GM18498 (cell line): ENCODE results near the gene LRSAM1.

Source experiments
- ATAC-seq: cut with Tn5 transposase; IDR thresholded peaks from one replicate; pipeline ENCODE4 v1.9.1; 2021; ENCODE audit warnings: mild to moderate bottlenecking, moderate library complexity; ENCODE audit not compliant: unreplicated experiment

LRSAM1 gene

DNA sequence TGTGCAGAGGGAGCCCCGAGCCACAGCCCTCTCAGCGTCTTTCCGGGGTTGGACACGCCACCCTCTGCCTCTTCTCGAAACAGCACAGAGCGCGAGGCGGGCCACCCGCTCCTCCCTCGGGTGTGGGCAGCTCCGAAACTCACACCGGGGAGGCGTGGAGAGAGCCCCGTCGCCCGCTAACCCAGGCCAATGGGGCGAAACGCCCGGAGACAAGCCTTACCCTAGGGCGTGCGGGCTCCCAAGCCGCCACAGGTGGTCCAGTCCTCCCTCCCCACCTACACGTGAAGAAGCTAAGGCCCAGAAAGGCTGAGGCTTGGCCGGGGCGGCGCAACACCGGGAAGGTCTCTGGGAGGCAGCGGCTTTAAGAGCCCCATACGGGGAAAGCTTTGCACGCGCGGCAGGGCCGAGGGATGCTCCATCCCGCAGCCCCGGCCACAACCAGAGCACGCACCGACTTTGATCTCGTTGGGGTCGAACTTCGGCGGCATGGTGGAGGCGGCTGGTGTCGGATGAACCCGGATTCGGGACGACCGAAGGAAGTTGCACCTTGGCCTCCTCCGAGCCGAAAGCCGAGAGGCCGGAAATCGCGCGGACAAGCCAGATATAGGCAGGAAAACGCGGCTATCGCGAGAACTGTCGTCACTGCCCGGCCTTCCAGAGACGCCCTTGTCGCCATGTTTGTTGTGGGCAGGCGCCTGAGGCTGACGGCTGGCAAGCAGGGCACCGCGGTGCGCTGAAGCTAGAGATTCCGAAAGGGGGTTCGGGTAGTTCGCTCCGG is at the start of gene LRSAM1, which contains the start of gene RPL12:
Gene LRSAM1, plus strand, starts transcription at position 681 of the 778 bp plus-strand sequence. CDS start 3,018 bp downstream, outside the sequence.
Gene RPL12, minus strand, starts transcription at position 577 of the 778 bp plus-strand sequence. Its CDS starts 89 bp downstream, at position 488.
- peak; percentile 66 for ATAC-seq

DNA sequence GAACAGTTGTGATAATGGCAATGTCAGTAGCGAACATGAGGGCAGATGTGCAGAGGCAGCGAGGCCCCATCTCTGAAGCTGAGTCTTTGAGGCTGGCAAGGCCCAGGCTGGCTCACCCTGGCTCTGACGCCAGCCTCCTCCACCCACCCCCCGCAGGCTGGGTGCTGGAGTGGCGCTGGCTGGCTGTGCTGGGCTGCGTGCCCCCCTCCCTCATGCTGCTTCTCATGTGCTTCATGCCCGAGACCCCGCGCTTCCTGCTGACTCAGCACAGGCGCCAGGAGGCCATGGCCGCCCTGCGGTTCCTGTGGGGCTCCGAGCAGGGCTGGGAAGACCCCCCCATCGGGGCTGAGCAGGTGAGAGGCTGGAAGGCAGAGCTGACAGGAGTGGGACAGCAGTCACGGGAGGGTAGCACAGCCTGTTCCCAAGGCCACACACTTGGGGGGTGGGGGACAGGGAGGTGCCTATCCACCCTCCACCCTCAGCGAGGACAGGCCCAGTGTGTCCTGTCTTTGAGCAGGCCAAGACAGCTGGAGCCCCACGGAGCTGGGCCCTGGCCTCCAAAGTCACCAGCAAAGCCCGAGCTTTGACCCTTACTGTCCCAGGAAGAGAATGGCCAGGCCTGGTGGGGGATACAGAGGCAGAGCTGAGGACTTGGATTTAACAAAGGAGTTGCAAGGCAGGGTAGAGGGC is 48.8 kb upstream of the LRSAM1 start:
- ATAC-seq, result no peak

DNA sequence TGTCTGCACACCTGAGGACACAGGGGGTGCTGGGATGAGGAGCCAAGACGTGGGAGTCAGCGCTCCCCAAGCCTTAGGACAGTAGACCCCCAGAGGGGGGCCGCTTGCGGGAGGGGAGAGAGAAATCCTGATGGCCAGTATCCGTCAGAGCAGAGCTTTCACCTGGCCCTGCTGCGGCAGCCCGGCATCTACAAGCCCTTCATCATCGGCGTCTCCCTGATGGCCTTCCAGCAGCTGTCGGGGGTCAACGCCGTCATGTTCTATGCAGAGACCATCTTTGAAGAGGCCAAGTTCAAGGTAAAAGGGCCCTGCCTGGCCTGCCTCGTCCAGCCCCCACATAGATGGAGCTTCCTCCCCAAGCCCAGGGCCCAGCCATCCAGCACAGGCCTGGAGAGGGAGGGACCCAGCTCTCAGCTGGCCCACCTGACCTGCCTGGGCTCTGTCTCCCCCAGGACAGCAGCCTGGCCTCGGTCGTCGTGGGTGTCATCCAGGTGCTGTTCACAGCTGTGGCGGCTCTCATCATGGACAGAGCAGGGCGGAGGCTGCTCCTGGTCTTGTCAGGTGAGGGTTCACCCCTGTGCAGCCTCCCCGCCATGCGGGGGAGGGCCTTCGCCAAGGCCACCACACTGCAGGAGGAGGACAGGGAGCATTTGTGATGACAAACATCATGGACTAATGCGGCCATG is 47.7 kb upstream of the LRSAM1 start:
- ATAC-seq, result no peak

DNA sequence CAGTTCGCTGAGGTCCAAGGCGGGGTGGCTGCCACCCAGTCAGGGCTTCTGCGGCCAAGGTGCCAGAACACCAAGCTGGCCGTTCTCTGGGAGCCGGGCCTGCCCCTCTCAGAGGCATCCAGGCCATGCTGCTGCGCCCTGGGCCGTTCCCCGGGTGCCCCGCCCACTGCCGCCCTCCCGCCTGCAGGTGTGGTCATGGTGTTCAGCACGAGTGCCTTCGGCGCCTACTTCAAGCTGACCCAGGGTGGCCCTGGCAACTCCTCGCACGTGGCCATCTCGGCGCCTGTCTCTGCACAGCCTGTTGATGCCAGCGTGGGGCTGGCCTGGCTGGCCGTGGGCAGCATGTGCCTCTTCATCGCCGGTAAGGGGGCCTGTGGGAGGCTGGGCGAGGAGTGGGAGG is 46.7 kb upstream of the LRSAM1 start:
- no peak for ATAC-seq

DNA sequence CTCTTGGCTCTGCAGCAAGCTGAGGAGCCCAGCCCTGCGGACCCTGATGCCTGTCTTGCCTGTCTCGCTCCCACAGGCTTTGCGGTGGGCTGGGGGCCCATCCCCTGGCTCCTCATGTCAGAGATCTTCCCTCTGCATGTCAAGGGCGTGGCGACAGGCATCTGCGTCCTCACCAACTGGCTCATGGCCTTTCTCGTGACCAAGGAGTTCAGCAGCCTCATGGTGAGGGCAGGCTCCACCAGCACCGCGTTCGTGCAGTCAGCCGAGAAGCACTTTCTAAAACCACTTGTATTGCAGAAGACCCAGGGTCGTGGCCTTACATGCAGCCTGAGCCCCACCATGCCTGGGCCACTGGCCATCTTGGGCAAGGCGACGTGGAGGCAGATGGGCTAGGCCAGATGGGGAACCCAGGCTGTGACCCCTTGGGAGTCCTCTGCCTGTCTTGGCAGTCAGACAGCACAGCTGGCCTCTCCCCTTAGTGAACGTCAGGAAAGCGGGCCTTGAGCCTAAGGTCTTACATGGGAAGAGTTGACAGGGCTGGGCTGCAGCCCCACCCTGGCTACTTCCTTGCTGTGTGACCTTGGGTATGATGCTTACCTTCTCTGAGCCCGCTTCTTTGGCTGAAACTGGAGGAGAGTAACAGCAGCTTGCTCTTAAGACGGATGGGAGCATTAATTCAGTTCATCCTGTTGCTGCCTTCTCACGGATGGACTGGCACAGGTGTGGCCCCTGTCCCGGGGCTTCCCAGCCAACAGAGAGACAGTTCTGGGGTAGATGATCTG is 45.8 kb upstream of the LRSAM1 start:
- ATAC-seq, result no peak

DNA sequence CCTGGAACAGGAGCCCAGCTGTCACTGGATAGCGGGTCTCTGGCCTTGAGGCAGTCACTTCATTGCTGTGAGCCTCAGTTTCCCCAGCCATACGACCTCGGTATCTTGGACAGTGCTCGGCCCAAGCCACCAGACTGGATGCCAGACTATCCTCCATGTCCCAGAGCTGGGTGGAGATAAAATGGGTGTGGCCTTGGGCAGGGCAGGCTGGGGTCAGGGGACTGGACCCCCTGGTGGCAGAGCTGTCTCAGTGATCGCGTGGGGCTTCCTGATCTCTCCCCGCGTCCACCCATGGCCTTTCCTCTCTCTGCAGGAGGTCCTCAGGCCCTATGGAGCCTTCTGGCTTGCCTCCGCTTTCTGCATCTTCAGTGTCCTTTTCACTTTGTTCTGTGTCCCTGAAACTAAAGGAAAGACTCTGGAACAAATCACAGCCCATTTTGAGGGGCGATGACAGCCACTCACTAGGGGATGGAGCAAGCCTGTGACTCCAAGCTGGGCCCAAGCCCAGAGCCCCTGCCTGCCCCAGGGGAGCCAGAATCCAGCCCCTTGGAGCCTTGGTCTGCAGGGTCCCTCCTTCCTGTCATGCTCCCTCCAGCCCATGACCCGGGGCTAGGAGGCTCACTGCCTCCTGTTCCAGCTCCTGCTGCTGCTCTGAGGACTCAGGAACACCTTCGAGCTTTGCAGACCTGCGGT is 44.4 kb upstream of the LRSAM1 start:
- ATAC-seq, result no peak

DNA sequence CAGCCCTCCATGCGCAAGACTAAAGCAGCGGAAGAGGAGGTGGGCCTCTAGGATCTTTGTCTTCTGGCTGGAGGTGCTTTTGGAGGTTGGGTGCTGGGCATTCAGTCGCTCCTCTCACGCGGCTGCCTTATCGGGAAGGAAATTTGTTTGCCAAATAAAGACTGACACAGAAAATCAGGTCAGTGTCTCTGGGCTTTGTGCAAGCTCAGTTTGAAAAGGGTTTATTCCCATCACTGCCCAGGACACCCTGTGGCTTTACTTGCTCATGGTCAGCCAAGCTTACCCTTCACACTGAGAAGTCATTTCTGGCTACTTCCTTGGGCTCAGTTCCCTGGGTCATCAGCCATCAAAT is 43.8 kb upstream of the LRSAM1 start:
- ATAC-seq, result no peak

DNA sequence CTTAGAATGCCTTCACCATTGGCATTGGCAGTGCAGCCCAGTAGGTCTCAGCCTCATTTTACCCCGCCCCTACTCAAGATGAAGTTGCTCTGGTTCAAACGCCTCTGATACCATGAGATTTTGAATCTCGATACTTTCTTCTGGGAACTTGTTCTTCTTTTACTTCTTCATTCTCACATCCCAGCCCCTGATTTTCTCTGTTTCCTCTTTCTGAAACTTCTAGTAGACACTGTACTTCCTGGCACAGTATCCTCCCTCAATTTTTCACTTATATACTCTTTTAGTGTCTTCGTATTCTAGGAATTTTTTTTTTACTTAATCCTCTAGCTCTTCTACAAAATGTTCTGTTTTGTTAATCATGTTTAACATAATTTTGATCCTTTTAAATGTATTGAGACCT is 40.2 kb upstream of the LRSAM1 start:
- ATAC-seq, result no peak

DNA sequence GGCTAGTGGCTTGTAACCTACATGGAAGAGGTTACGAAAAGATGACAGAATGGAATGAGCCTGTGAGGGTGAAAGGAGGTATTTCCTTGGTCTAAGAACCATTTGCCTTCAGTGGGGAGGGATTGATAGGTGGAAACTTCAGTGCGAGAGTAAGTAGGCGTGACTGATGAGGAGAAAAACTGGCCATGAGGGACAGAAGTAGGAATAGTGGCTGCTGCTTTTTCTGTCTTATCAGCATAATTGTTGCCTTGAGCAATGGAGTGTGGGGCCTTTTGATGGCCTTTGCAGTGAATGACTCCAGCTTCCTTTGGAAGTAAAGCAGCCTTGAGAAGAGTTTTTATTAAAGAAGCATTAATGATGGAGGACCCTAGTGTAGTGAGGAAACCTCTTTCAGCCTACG is 36.2 kb upstream of the LRSAM1 start:
- no peak for ATAC-seq

DNA sequence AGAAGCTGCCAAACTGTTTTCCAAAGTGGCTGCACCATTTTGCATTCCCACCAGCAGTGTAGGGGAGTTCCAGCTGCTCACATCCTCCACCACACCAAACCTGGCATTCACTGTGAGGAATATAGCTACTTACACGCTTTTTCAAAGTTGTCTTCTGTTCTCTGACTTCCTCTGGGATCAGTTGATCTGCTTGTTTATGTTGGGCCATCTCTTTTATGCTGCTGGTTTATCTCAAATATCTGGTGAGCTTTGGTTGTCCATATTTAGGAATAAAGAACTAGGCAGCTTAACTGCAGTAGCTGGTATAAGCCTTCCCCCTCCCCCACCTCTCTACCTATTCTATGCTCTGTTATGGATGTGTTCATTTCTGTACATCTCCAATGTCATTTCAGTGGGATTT is 35.7 kb upstream of the LRSAM1 start:
- ATAC-seq, result no peak

DNA sequence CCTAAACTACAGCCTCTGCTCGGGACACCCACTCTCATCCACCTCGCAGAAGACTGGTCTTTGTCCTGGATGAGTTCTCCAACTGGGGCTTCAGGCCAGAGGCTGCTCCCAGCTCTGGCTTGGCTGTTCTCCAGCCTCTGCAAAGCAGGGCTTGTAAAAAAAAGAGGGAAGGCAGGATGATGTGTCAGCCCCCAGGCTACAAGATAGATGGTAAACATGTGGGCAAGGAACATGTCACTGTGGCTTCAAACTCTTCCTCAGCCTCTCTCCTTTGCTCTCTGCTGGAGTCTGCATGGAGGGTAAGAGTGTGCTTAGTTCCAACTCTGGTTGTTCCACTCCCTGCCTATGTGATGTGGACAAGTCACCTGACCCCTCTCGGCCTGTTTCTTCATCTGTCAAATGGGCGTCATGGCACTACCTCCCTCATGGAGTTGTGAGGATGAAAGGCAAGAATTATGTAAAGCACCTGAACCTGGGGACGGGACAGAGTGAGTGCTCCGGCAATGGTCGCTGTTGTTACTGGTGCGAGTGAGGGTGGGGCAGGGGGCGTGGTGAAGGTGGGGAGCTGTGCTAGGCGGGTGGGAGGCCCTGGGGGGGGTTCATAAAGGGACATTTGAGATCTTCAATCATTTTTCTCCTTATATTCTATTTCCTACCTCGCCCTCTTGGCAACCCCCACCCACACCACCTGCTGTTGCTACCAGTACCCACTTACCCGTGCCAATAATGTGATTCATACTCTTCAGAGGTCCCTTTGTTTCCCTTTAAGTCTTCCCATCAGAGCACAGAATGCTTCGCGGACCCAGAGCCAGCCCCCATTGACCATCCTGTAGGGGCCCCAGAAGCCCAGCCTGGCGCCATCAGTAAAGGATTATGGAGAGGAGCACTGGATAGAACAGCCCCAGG is 33.9 kb upstream of the LRSAM1 start:
- no peak for ATAC-seq

DNA sequence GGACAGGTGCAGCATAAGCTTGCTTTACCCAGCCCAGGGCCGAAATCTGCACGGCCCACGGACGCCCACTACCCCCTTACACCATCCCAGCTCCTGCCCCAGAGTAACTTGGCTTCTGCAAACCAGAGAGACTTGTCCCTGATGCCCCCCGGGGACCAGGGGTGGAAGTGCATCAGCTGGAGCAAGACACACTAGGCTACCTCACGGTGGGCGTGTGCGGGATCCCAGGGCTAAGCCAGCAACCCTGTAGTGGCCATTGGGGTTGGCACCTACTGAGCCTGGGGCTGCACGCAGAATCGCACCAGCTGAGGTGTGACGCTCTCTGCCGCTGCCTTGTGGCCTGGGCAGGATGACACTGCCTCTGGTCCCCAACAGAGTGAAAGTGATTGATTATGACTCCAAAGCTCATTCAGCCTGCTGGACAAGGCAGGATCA is 33.3 kb upstream of the LRSAM1 start:
- ATAC-seq, result no peak

DNA sequence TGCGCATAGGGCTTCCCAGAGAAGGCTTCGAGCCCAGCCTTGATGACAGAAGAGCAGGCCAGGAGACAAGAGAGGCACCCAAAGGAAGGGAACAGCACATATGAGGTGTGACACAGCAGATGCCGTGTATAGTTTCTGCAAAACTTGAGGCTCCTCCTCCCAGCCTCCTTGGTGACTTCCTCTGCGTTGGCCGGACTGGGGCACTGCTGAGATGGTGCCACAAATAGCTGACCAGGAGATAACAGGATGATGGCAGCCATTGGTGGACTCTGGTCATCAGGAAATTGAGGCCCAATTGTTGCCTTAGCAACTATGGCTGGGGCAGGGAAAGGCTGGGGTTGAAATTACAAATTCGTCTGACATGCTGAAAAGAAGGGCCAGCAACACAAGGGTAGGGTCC is 32.0 kb upstream of the LRSAM1 start:
- no peak for ATAC-seq

DNA sequence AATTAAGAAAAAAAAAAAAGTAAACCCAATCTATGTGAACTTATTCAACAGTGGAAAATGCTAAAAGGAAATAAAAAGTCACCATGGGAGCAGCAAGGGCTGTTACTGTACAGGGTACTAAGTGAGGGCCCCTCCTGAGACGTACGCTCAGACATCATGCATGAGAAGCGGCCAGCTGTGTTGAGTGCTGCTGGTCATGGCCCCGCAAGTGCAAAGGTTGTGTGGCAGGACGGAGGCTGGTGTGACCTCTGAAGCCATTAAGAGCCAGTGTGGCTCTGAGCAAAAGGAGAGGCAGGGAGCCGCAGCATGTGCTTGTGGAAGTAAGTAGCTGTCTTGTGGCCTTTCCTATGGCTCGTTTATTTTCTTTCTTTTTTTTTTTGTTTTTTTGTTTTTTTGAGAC is 30.3 kb upstream of the LRSAM1 start:
- ATAC-seq, result no peak

DNA sequence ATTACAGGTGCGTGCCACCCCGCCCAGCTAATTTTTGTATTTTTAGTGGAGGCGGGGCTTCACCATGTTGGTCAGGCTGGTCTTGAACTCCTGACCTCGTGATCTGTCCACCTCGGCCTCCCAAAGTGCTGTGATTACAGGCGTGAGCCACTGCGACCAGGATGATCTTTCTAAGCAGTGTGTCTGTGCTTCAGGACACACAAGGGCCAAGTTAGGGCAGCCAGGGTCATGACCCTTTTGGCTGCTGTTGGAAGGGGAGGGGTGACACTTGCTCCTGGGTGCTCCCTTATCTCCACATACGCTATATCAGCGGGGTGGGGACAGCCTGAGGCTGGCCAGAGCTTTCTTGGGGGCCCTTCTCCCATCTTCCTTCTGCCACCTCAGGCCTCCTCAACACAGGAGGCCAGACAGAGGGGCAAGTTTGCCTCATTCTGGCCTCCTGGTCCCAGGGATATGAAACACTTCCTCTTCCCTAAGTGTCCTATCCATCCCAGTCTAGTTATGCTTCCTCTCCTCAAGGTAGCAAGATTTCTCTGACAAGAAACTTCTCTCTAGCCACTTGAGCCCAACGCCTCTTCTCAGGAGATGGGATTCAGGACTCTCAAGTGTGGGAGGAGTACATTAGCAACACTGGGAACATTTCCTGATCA is 29.1 kb upstream of the LRSAM1 start:
- ATAC-seq, result no peak

DNA sequence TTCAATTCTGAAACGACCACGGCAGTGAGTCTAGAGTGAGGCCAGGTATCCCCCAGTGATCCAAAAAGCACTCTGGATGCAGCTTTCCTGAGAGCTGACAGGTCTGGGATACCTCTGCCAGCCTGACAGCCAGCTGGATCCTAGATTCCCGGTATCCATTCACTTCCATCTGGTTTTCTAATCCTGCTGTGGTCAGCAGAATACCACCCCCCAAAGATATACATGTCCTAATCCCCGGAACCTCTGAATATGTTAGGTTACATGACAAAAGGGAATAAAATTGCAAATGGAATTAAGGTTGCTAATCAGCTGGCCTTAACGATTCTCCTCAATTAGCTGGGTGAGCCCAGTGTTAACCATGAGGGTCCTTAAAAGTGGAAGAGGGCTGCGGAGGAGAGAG is 28.5 kb upstream of the LRSAM1 start:
- no peak for ATAC-seq

DNA sequence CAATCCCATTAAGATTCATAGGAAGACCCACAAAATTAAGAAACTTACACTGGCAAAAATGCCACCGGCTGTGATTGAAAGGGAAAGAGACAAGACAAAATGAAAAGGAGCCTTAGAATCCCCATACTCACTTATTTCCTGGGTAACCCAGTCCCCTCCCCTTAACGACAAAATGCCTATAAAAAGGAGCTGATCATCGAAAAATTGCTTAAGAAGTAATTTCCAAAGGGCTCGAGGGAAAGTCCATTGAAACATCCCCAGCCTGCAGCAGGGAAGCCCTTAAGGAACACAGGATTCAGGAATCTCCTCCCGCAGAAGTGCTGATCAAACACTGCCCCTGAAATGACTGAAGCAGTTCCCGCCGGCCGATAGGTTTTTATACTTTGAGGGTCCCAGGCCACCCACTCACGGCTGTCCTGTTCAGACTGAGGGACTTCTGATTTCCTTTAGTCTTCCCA is 27.8 kb upstream of the LRSAM1 start:
- no peak for ATAC-seq

DNA sequence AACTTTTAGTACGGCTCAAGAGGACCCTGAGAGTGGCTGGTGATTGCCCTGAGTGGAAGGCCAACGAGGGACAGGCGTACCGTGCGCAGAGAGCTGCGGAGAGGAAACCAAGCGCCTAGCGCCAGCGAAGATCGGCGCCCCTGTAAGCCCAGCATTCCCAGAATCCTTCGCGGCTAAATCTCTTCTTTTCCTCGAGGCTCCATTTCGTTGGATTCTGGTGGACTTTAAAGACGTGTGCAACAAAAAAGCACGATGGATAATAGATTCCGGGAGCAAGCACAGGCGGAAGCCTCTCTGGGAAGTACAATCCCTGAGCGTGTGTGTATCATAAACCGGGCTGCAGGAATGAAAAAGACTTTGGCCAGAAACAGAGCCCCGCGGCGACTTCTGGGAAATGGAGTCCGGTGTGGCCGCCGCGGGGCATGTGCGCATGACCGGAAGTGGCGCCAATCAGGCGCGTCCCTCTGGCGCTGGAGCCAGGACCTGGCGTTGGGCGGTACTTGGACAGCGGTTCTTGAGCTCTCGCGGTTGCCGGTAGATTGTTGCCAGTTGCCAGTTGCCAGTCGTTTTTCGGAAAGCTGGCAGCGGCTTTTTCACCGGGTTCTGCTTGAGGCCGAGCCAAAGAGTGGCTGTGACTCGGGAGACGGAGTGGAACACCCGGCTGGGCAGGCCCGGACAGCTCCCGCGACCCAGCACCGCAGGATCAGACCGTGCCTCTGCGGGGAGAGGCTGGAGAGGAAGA is 27.2 kb upstream of the LRSAM1 start, which contains the start of gene ZNF79:
Gene ZNF79, plus strand, starts transcription at position 449 of the 742 bp plus-strand sequence. CDS start 406 bp downstream, outside the sequence.
- ATAC-seq, result peak; percentile 86
